CD4-positive, CD25-positive, alpha-beta regulatory T cell (primary cell): ENCODE results near the gene KLHDC3. TPM values are rescaled to one million over a fixed set of nuclear protein-coding genes. Genes with fewer than 3 reads are reported as not detected.

Source experiments
- ATAC-seq, 2 donors: fragments of 150-1000 bp; cut with Tn5 transposase; one replicate each; pipeline ENCODE4 v1.10.0; 2021; ENCODE audit warnings: low read depth in 2 of 2, moderate number of reproducible peaks in 2 of 2, moderate library complexity in 1 of 2
- DNase-seq, 3 donors: peaks; one replicate each; pipeline versions ENCODE4 v3.0.0 to v3.0.0-alpha.2; 2012 to 2022; ENCODE audit warnings: mixed read lengths in 1 of 3
- H3K27ac ChIP-seq: one replicate; pipeline ENCODE4 v1.7.0; 2013; ENCODE audit warnings: mild to moderate bottlenecking, low read length; ENCODE audit not compliant: insufficient read depth, poor library complexity, severe bottlenecking
- H3K27me3 ChIP-seq: one replicate; pipeline ENCODE4 v1.7.0; 2013; ENCODE audit warnings: low read length; ENCODE audit not compliant: control insufficient read depth, insufficient read depth
- H3K36me3 ChIP-seq: one replicate; pipeline ENCODE4 v1.7.0; 2013; ENCODE audit warnings: mild to moderate bottlenecking, low read length, moderate library complexity; ENCODE audit not compliant: control insufficient read depth, insufficient read depth
- H3K4me1 ChIP-seq: 2 replicates; pipeline ENCODE4 v1.7.0; 2013; ENCODE audit warnings: mild to moderate bottlenecking, low read length; ENCODE audit not compliant: insufficient read depth, control insufficient read depth, poor library complexity, severe bottlenecking
- H3K4me3 ChIP-seq: one replicate; pipeline ENCODE4 v1.7.0; 2013; ENCODE audit warnings: low read depth, mild to moderate bottlenecking, low read length, moderate library complexity
- H3K9me3 ChIP-seq, 2 experiments: 1 replicate in 1 of 2; 2 replicates in 1 of 2; pipeline ENCODE4 v1.7.0; 2013; ENCODE audit warnings: low read length in 2 of 2, mild to moderate bottlenecking in 1 of 2, moderate library complexity in 1 of 2; ENCODE audit not compliant: control insufficient read depth in 2 of 2
- H3K27ac Mint-ChIP-seq, 3 donors: one replicate each; pipeline ENCODE4 v1.8.0; 2020 to 2022; ENCODE audit warnings: mild to moderate bottlenecking in 3 of 3, mixed read lengths in 3 of 3, moderate library complexity in 2 of 3
- H3K27me3 Mint-ChIP-seq: one replicate; pipeline ENCODE4 v1.8.0; 2022; ENCODE audit warnings: mild to moderate bottlenecking, mixed read lengths
- H3K36me3 Mint-ChIP-seq: one replicate; pipeline ENCODE4 v1.8.0; 2020; ENCODE audit warnings: mixed read lengths
- H3K4me1 Mint-ChIP-seq, 4 donors: one replicate each; pipeline ENCODE4 v1.8.0; 2020 to 2022; ENCODE audit warnings: mixed read lengths in 4 of 4, mild to moderate bottlenecking in 1 of 4
- H3K4me3 Mint-ChIP-seq, 4 donors: one replicate each; pipeline ENCODE4 v1.8.0; 2020 to 2022; ENCODE audit warnings: mild to moderate bottlenecking in 4 of 4, mixed read lengths in 4 of 4, moderate library complexity in 3 of 4
- H3K9me3 Mint-ChIP-seq, 7 donors: one replicate each; pipeline ENCODE4 v1.8.0; 2020 to 2022; ENCODE audit warnings: mixed read lengths in 7 of 7, mild to moderate bottlenecking in 3 of 7, moderate library complexity in 2 of 7
- polyA plus RNA-seq, 4 donors: library from polyadenylated mRNA; unstranded; fragments of 300-500 nt; fragmentation: Illumina TruSeq; gene quantifications; one replicate each; pipeline ENCODE4 v1.2.3, GENCODE V29; 2021
- total RNA-seq: library from RNA; stranded (reverse); gene quantifications from one replicate; pipeline ENCODE4 v1.2.3, GENCODE V29; 2022

KLHDC3 gene
- total and polyA plus RNA-seq, 5 donors from 2014 or later, result 38.6 to 130 (median 124) TPM

GRCh38 chr6:43060034-43060754 lies 46.1 kb downstream of the KLHDC3 start:
- no peak for DNase-seq
- H3K36me3 ChIP-seq, result peaks cover 8% of the 10 kb centered on the region
- H3K27me3 Mint-ChIP-seq, result peaks cover 4% of the 10 kb centered on the region
- peak overlapping the region; percentile 96 to 99 (median 98) for H3K27ac Mint-ChIP-seq
- H3K27ac ChIP-seq, result peak overlapping the region; percentile 84
- no peak for ATAC-seq
- no peaks in the 10 kb centered on the region for H3K27me3 ChIP-seq
- H3K4me3 Mint-ChIP-seq, result peak overlapping the region; percentile 95 to 99 (median 96)
- H3K36me3 Mint-ChIP-seq, result peaks cover 31% of the 10 kb centered on the region
- no peaks in the 10 kb centered on the region for H3K9me3 Mint-ChIP-seq
- peaks cover 22% of the 10 kb centered on the region for H3K4me1 ChIP-seq
- peaks cover 7 to 56% (median 27%) of the 10 kb centered on the region in 4 donors for H3K4me1 Mint-ChIP-seq
- peak overlapping the region; percentile 98 for H3K4me3 ChIP-seq
- H3K9me3 ChIP-seq, result no peaks in the 10 kb centered on the region

DNA sequence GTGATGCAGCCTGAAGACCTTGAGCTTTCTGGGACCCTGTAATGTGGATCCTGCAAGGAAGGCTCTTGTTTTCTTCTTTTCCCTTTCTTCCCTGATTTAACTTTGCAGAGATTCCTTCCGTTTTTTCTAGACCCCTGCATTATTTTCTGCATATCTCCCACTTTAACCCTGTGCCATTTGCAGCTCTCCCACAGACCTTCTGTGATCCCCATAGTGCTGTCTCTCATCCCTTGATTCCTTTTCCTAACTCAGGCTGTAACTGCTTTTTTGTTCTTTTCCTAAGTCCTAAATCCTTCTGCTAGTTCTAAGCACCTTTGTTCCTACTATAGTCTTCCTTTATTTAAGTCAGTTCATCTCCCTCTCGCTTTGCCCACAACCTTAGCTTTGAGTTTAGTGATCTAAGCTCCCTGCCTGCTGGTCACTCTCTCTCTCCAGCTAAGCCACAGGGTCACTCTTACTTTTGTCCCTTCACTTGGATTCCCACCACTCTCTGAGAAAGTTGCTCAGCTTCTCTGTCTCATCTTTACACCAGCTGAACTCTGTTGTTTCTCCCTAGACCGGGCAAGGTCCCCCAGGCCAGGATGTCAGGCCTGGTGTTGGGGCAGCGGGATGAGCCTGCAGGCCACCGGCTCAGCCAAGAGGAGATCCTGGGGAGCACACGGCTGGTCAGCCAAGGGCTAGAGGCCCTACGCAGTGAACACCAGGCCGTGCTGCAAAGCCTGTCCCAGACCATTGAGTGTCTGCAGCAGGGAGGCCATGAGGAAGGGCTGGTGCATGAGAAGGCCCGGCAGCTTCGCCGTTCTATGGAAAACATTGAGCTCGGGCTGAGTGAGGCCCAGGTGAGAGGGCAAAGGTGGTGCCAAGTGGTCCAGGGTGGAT lies 46.9 kb downstream of the KLHDC3 start:
- peak overlapping the region in 2 of 3 donors; percentile 90 to 98 for H3K27ac Mint-ChIP-seq
- H3K27ac ChIP-seq, result no peak overlapping the region
- peaks cover 29% of the 10 kb centered on the region for H3K36me3 Mint-ChIP-seq
- H3K27me3 Mint-ChIP-seq, result peaks cover 4% of the 10 kb centered on the region
- DNase-seq, result no peak
- H3K4me1 Mint-ChIP-seq, result peaks cover 7 to 49% (median 26%) of the 10 kb centered on the region in 4 donors
- H3K4me3 ChIP-seq, result peak overlapping the region; percentile 6
- no peaks in the 10 kb centered on the region for H3K9me3 ChIP-seq
- peak overlapping the region; percentile 95 to 99 (median 96) for H3K4me3 Mint-ChIP-seq
- no peaks in the 10 kb centered on the region for H3K9me3 Mint-ChIP-seq
- ATAC-seq, result no peak
- peaks cover 9% of the 10 kb centered on the region for H3K36me3 ChIP-seq
- peaks cover 22% of the 10 kb centered on the region for H3K4me1 ChIP-seq
- H3K27me3 ChIP-seq, result no peaks in the 10 kb centered on the region

DNA sequence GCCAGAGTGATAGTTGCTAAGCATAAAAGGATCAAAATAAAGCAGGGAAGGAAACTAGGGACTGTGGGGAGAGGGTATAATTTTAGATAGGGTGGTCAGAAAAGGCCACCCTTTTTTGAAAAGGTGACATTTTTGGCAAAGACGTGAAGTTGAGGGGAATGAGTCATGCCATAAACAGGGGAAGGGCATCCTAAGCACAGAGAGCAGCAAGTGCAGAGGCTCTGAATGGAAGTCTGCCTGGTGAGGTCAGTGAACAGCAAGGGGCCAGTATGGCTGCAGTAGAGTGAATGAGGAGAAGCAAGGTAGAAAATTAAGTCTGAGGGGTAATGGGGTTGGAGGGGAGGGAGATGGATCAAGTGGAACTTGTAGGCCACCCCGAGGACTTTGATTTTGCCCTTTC lies 47.8 kb downstream of the KLHDC3 start:
- H3K4me1 ChIP-seq, result peaks cover 22% of the 10 kb centered on the region
- peaks cover 16% of the 10 kb centered on the region for H3K36me3 ChIP-seq
- H3K27me3 ChIP-seq, result no peaks in the 10 kb centered on the region
- Mint-ChIP-seq H3K9me3 (no peaks in the 10 kb centered on the region), H3K36me3 (peaks cover 33% of the 10 kb centered on the region), H3K4me1 (peaks cover 7 to 46% (median 25%) of the 10 kb centered on the region in 4 donors), H3K4me3 (peak overlapping the region; percentile 28 to 99 (median 95)), H3K27ac (no peak overlapping the region), H3K27me3 (peaks cover 4% of the 10 kb centered on the region)
- no peak for DNase-seq
- ATAC-seq, result no peak
- H3K4me3 ChIP-seq, result no peak overlapping the region
- H3K27ac ChIP-seq, result no peak overlapping the region
- no peaks in the 10 kb centered on the region for H3K9me3 ChIP-seq

DNA sequence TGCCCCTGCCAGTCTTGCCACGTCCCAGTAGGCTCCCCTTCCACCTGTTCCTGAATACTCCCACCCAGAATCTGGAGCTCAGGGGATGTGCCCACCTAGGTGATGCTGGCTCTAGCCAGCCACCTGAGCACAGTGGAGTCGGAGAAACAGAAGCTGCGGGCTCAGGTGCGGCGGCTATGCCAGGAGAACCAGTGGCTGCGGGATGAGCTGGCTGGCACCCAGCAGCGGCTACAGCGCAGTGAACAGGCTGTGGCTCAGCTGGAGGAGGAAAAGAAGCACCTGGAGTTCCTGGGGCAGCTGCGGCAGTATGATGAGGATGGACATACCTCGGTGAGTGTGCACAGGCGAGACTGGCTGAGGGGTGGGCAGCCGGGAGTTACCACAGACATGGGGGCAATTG lies 48.8 kb downstream of the KLHDC3 start:
- peak overlapping the region in 1 of 4 donors; percentile 44 for H3K4me3 Mint-ChIP-seq
- H3K27me3 Mint-ChIP-seq, result peaks cover 4% of the 10 kb centered on the region
- Histone ChIP-seq H3K9me3 (no peaks in the 10 kb centered on the region), H3K27ac (no peak overlapping the region), H3K27me3 (no peaks in the 10 kb centered on the region), H3K4me3 (no peak overlapping the region), H3K4me1 (peaks cover 21% of the 10 kb centered on the region), H3K36me3 (peaks cover 16% of the 10 kb centered on the region)
- peaks cover 33% of the 10 kb centered on the region for H3K36me3 Mint-ChIP-seq
- H3K4me1 Mint-ChIP-seq, result peaks cover 7 to 42% (median 24%) of the 10 kb centered on the region in 4 donors
- no peaks in the 10 kb centered on the region for H3K9me3 Mint-ChIP-seq
- no peak overlapping the region for H3K27ac Mint-ChIP-seq
- ATAC-seq (no peak), DNase-seq (no peak)

DNA sequence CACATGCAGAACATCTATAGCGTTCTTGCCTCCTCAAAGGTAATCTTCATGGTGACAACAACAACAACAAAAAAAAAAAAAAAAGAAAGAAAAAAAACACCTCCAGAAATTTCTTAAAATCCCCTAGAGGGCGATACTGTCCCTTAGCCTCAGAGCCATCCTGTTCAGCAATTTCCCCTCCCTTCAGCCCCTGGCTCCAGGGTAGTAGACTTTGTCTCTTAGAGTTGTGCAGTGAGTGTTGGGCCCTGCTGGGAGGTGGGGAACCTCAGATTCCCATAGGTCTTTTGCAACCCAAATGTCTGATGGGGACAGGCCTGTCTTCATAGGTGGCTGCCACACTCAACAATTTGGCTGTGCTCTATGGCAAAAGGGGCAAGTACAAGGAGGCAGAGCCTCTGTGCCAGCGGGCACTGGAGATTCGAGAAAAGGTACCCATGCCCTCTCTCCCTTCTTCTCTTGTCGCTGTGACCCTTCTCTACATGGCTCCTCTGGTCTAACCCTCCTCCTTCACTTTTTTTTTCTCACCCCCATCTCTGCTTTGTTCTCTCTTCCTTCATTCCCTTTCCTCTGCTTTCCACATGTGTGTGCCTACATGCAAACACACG lies 56.1 kb downstream of the KLHDC3 start:
- Mint-ChIP-seq H3K4me1 (peaks cover 0 to 11% (median 4%) of the 10 kb centered on the region in 4 donors), H3K4me3 (peak overlapping the region in 1 of 4 donors; percentile 63), H3K27ac (peak overlapping the region in 2 of 3 donors; percentile 29 to 83), H3K9me3 (no peaks in the 10 kb centered on the region), H3K36me3 (peaks cover 35% of the 10 kb centered on the region), H3K27me3 (peaks cover 23% of the 10 kb centered on the region)
- no peaks in the 10 kb centered on the region for H3K4me1 ChIP-seq
- ATAC-seq, result peak; percentile 34 to 45
- DNase-seq, result peak in 2 of 3 donors; percentile 40 to 72
- no peaks in the 10 kb centered on the region for H3K9me3 ChIP-seq
- H3K36me3 ChIP-seq, result peaks cover 19% of the 10 kb centered on the region
- H3K27ac ChIP-seq, result no peak overlapping the region
- H3K4me3 ChIP-seq, result no peak overlapping the region
- no peaks in the 10 kb centered on the region for H3K27me3 ChIP-seq

Other genes with a start within 250 kb of the KLHDC3 start
- 47.0 TPM for gene BICRAL, start 232.2 kb upstream of the KLHDC3 start, total RNA-seq
- 1 to 10 TPM; 3.3 to 3.8 (median 3.4) TPM for gene BICRAL, start 232.2 kb upstream of the KLHDC3 start, polyA plus RNA-seq
- gene RPL7L1, start 134.6 kb upstream of the KLHDC3 start, total RNA-seq, result 64.4 TPM
- 10 to 100 TPM; 48.4 to 60.9 (median 54.2) TPM for gene RPL7L1, start 134.6 kb upstream of the KLHDC3 start, polyA plus RNA-seq
- 1.1 TPM for gene PTCRA, start 98.2 kb upstream of the KLHDC3 start, total RNA-seq
- not detected for gene PTCRA, start 98.2 kb upstream of the KLHDC3 start, polyA plus RNA-seq
- gene CNPY3, start 84.8 kb upstream of the KLHDC3 start, total RNA-seq, result 42.9 TPM
- gene CNPY3, start 84.8 kb upstream of the KLHDC3 start, polyA plus RNA-seq, result 10 to 100 TPM; 79.2 to 88.8 (median 84.4) TPM
- gene GNMT, start 53.5 kb upstream of the KLHDC3 start, total RNA-seq, result 0.99 TPM
- gene GNMT, start 53.5 kb upstream of the KLHDC3 start, polyA plus RNA-seq, result under 1 TPM in 1 of 4 donors, not detected in 3; 0.22 TPM
- 20.6 TPM for gene PEX6, start 35.1 kb upstream of the KLHDC3 start, total RNA-seq
- 10 to 100 TPM; 10.9 to 20.7 (median 15.2) TPM for gene PEX6, start 35.1 kb upstream of the KLHDC3 start, polyA plus RNA-seq
- 35.4 TPM for gene PPP2R5D, start 29.7 kb upstream of the KLHDC3 start, total RNA-seq
- 10 to 100 TPM; 23.0 to 27.3 (median 25.4) TPM for gene PPP2R5D, start 29.7 kb upstream of the KLHDC3 start, polyA plus RNA-seq
- gene MEA1, start 303 bp upstream of the KLHDC3 start, total RNA-seq, result 27.6 TPM
- 100 to 1,000 TPM in 1 of 4 donors, 10 to 100 TPM in 3; 71.5 to 121 (median 79.3) TPM for gene MEA1, start 303 bp upstream of the KLHDC3 start, polyA plus RNA-seq
- gene RRP36, start 7.4 kb downstream of the KLHDC3 start, total RNA-seq, result 33.3 TPM
- gene RRP36, start 7.4 kb downstream of the KLHDC3 start, polyA plus RNA-seq, result 10 to 100 TPM; 61.9 to 82.2 (median 71.6) TPM
- gene CUL7, start 39.6 kb downstream of the KLHDC3 start, total RNA-seq, result 7.7 TPM
- gene CUL7, start 39.6 kb downstream of the KLHDC3 start, polyA plus RNA-seq, result 1 to 10 TPM; 2.1 to 3.5 (median 2.4) TPM
- gene MRPL2, start 45.2 kb downstream of the KLHDC3 start, total RNA-seq, result 29.3 TPM
- gene MRPL2, start 45.2 kb downstream of the KLHDC3 start, polyA plus RNA-seq, result 10 to 100 TPM; 45.2 to 52.6 (median 48.3) TPM
- gene KLC4, start 45.4 kb downstream of the KLHDC3 start, total RNA-seq, result 33.5 TPM
- gene KLC4, start 45.4 kb downstream of the KLHDC3 start, polyA plus RNA-seq, result 10 to 100 TPM in 3 of 4 donors, 1 to 10 TPM in 1; 9.3 to 15.5 (median 12.6) TPM
- gene PTK7, start 62.1 kb downstream of the KLHDC3 start, total RNA-seq, result 2.3 TPM
- gene PTK7, start 62.1 kb downstream of the KLHDC3 start, polyA plus RNA-seq, result under 1 TPM in 1 of 4 donors, not detected in 3; 0.25 TPM
- 24.0 TPM for gene SRF, start 157.0 kb downstream of the KLHDC3 start, total RNA-seq
- gene SRF, start 157.0 kb downstream of the KLHDC3 start, polyA plus RNA-seq, result 1 to 10 TPM; 3.3 to 5.8 (median 4.5) TPM
- 81.2 TPM for gene CUL9, start 167.9 kb downstream of the KLHDC3 start, total RNA-seq
- gene CUL9, start 167.9 kb downstream of the KLHDC3 start, polyA plus RNA-seq, result 10 to 100 TPM; 22.5 to 26.0 (median 23.8) TPM
- 36.6 TPM for gene DNPH1, start 215.2 kb downstream of the KLHDC3 start, total RNA-seq
- gene DNPH1, start 215.2 kb downstream of the KLHDC3 start, polyA plus RNA-seq, result 100 to 1,000 TPM; 190 to 234 (median 206) TPM
- gene TTBK1, start 229.2 kb downstream of the KLHDC3 start, total RNA-seq, result 0.22 TPM
- gene TTBK1, start 229.2 kb downstream of the KLHDC3 start, polyA plus RNA-seq, result not detected